NCI-H187 treated with DMSO at 0.1 percent for 48 hours (cell line): ENCODE results near the gene CLMN.

Experiments used
- DNase-seq: peaks from one replicate; lab custom pipeline; 2025; lab: John Stamatoyannopoulos, UW

The CLMN gene

DNA sequence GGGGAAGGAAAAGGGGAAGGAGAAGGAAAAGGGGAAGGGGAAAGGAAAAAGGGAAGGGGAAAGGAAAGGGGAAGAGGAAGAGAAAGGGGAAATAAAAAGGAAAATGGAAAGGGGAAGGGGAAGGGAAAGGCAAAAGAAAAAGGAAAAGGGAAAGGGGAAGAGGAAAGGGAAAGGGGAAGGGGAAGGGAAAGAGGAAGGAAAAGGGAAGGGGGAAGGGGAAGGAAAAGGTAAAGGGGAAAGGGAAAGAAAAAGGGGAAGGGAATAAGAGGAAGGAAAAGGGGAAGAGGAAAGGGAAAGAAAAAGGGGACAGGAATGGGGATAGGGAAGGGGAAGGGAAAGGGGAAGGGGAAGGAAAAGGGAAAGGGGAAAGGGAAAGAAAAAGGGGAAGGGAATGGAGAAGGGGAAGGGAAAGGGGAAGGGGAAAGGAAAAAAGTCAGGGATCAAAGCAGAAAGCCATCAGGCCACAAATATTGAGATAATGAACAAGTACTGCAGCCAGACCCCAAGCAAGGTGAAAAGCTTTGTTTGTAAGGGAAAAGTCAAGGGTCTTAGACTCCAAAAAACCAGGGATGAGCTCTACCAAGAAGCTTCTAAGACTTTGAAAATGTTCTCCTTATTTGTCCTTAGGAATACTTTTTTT lies 182.4 kb downstream of the CLMN start:
- no peak for DNase-seq

- DNase-seq: no peak
Observed at GRCh38 chr14:95136631-95137030, 183.1 kb downstream of the CLMN start.

GRCh38 chr14:95134304-95134933 lies 185.3 kb downstream of the CLMN start:
- no peak for DNase-seq

- DNase-seq: no peak
Observed at GRCh38 chr14:95133282-95133681, 186.4 kb downstream of the CLMN start.

DNA sequence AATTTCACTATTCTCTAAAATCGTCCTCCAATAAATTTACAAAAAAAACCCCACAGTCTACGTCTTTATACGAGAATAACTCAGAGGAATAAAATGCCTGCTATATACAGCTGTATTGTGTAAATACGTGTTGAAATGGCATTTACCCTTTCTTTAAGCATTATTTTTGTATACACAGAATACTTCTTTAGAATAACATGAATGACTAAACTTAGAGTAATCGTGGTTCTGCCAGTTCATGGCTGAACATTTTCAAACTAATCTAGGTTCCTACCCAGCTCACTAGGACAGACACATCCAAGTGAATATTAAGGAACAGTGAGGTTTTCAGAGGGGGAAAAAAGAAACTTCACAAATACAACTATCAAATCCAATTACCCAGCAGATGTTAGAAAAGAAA lies 186.9 kb downstream of the CLMN start:
- no peak for DNase-seq
